ENCODE measurements around the gene HMCN2. TPM values are rescaled to one million over a fixed set of nuclear protein-coding genes. Genes with fewer than 3 reads are reported as not detected.

HMCN2 gene
- total RNA-seq, 1 donor from 2014 or later = 9.3 TPM

DNA sequence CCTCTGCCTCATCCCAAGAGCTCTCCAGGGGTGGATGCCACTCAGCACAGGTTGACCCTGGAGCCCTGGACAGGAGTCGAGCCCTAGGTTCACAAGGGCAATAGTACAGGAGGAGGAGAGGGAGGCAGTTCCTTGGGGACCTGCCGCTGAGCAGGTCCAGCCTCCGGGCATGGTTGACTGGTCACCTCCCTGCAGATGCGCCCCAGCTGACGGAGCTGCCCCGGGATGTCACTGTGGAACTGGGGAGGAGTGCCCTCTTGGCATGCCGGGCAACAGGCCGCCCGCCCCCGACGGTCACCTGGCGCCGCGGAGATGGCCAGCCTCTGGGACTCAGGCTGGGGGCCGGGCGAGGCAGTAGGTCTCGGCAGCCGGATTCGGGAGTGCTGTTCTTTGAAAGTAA lies 53.7 kb downstream of the HMCN2 start:
- no peak for DNase-seq
- no peak overlapping the region for H3K27ac Mint-ChIP-seq (ENCODE audit: unreplicated experiment)
- H3K4me3 Mint-ChIP-seq (ENCODE audit: unreplicated experiment) = no peak overlapping the region
- TF ChIP-seq CTCF (IDR thresholded peaks at IDR 0.05; ENCODE audit: partially characterized antibody, unreplicated experiment) = no peak
- H3K9me3 Mint-ChIP-seq (ENCODE audit: unreplicated experiment) = peaks cover 2% of the 10 kb centered on the region
- H3K36me3 Mint-ChIP-seq (ENCODE audit: unreplicated experiment) = no peaks in the 10 kb centered on the region
- peaks cover 7% of the 10 kb centered on the region for H3K27me3 Mint-ChIP-seq (ENCODE audit: unreplicated experiment)
- H3K4me1 Mint-ChIP-seq (ENCODE audit: low read depth, unreplicated experiment) = peaks cover 36% of the 10 kb centered on the region

DNA sequence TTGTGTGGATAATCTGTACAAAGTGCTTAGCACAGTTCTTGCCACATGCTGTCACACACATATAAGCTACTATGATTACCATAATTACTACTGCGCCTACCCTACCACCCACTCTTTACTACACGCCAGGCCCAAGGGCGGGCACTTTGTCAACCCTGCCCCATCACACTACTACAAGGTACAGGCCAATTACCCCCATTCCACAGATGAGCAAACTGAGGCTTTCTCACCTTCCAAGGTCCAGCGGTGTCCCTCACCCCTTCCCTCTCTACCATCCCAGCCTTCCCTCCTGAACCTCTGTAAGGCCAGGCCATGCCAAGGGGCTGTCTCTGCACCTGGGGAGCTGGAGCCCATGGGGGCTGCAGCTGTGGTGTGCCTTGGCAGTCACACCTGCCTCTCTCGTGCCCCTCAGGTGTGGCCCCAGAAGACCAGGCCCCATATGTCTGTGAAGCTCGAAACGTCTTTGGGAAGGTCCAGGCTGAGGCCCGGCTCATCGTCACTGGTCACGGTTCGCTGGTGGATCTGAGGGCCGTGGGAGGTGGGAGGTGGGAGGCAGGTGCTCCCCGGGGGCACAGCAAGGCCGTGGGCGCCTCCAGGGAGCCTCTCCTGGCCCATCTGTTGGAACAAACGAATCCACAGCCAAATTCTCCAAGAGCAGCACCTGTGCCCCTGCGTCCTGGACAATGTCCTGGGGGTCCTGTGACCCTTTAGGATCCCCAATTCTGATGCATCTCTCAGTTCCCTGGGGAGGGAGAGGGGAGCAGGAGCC lies 54.6 kb downstream of the HMCN2 start:
- Mint-ChIP-seq H3K27me3 (ENCODE audit: unreplicated experiment) (peaks cover 7% of the 10 kb centered on the region), H3K9me3 (ENCODE audit: unreplicated experiment) (no peaks in the 10 kb centered on the region), H3K4me3 (ENCODE audit: unreplicated experiment) (no peak overlapping the region), H3K27ac (ENCODE audit: unreplicated experiment) (no peak overlapping the region), H3K4me1 (ENCODE audit: low read depth, unreplicated experiment) (peaks cover 34% of the 10 kb centered on the region), H3K36me3 (ENCODE audit: unreplicated experiment) (no peaks in the 10 kb centered on the region)
- TF ChIP-seq CTCF (IDR thresholded peaks at IDR 0.05; ENCODE audit: partially characterized antibody, unreplicated experiment) = no peak
- DNase-seq = no peak

DNA sequence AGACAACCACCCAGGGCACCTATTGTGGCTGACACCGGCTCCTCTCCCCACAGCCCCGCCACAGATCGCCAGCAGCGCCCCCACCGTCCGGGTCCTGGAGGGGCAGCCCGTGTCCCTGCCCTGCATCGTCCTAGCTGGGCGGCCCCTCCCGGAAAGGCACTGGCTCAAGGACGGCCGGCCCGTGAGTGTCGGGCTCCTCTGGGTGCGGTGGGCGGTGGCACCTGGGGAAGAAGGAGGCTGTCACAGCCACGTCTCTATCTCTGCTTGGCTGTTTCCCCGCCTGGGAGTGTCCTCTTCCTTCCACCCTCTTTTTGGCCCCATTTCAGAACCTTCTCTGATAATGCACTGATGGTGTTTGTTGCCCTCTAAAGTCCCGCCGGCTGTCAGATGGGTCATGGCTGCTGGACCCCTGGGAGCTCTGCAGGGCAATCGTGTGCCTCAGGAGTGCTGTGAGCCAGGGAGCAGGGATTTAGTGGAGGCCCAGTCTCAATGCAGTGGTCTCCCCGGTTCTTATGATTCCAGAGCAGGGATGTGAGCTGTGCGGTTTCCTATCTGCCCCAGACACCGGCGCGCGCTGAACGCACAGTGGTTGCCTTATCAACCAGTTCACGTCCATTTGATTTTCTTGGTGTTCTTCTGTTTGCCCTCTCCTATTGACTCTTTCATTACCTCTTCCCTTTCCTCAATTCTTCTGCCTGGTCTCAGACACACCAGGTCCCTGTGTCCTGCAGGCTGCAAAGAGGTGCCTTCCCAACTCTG lies 55.3 kb downstream of the HMCN2 start:
- no peaks in the 10 kb centered on the region for H3K36me3 Mint-ChIP-seq (ENCODE audit: unreplicated experiment)
- TF ChIP-seq CTCF (IDR thresholded peaks at IDR 0.05; ENCODE audit: partially characterized antibody, unreplicated experiment) = no peak
- H3K27ac Mint-ChIP-seq (ENCODE audit: unreplicated experiment) = no peak overlapping the region
- H3K4me1 Mint-ChIP-seq (ENCODE audit: low read depth, unreplicated experiment) = peaks cover 38% of the 10 kb centered on the region
- peaks cover 7% of the 10 kb centered on the region for H3K27me3 Mint-ChIP-seq (ENCODE audit: unreplicated experiment)
- no peaks in the 10 kb centered on the region for H3K9me3 Mint-ChIP-seq (ENCODE audit: unreplicated experiment)
- no peak for DNase-seq
- H3K4me3 Mint-ChIP-seq (ENCODE audit: unreplicated experiment) = no peak overlapping the region

GRCh38 chr9:130321539-130321938 lies 56.0 kb downstream of the HMCN2 start:
- no peak for DNase-seq
- Mint-ChIP-seq H3K4me3 (ENCODE audit: unreplicated experiment) (no peak overlapping the region), H3K27ac (ENCODE audit: unreplicated experiment) (no peak overlapping the region), H3K4me1 (ENCODE audit: low read depth, unreplicated experiment) (peaks cover 42% of the 10 kb centered on the region), H3K27me3 (ENCODE audit: unreplicated experiment) (peaks cover 12% of the 10 kb centered on the region), H3K36me3 (ENCODE audit: unreplicated experiment) (no peaks in the 10 kb centered on the region), H3K9me3 (ENCODE audit: unreplicated experiment) (peaks cover 2% of the 10 kb centered on the region)
- no peak for TF ChIP-seq CTCF (IDR thresholded peaks at IDR 0.05; ENCODE audit: partially characterized antibody, unreplicated experiment)

All from glutamatergic neuron (in vitro differentiated cells).